ENCODE data around the gene MACROD1.

GRCh38 chr11:64135711-64136110, 30.2 kb downstream of the MACROD1 start:
- TF ChIP-seq CTCF (IDR thresholded peaks at IDR 0.05) (no peak), ZFX (IDR thresholded peaks at IDR 0.05; ENCODE audit: borderline replicate concordance) (no peak)
